Activated CD4-positive, alpha-beta T cell treated with anti-CD3 and anti-CD28 coated beads for 48 hours (primary cell): ENCODE results near the gene ACAP1.

Experiments used
- DNase-seq: peaks from one replicate; pipeline ENCODE4 v3.0.0-alpha.2; 2020

Gene ACAP1

DNA sequence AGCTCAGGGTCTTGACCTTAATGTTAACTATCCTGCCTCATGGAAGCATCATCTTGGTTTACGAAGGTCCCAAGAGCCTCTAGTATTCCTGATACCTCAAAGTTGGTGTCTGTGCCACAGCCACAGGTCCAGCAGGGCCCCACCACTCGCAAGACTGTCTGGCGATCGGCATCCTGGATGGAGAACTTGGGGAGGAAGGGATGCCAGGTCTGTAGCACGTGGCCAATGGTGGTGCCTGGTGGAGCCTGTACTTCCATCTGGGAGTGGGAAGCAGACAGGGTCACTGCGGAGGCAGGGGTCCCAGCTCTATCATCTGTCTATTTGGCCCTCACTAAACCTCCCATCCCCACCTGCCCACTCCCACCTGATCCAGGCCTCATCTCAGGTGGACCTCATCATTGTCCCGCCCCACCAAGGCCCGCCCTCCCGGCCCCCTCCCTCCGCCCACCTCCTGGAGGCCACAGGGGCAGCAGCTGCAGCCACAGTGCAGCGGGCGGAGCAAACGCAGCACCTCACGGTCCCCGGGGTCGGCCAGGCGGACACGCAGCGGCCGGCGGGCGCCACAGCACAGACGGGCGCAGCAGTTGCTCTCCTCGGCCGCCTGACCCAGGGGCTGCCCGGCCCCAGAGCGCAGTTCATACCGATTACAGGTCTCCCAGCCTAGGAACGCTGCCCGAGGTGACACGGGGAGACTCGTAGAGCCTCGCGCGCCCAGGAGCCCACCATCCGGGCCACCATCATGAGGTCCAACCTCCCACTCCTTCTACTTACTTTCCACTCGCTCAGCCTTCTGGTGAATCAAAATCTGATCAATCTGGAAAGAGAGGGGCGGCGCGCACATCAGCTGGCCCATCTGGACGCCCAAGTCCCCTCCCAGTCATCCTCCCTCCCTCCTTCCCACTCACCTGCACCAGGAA lies 56.6 kb downstream of the ACAP1 start:
- DNase-seq = no peak

DNA sequence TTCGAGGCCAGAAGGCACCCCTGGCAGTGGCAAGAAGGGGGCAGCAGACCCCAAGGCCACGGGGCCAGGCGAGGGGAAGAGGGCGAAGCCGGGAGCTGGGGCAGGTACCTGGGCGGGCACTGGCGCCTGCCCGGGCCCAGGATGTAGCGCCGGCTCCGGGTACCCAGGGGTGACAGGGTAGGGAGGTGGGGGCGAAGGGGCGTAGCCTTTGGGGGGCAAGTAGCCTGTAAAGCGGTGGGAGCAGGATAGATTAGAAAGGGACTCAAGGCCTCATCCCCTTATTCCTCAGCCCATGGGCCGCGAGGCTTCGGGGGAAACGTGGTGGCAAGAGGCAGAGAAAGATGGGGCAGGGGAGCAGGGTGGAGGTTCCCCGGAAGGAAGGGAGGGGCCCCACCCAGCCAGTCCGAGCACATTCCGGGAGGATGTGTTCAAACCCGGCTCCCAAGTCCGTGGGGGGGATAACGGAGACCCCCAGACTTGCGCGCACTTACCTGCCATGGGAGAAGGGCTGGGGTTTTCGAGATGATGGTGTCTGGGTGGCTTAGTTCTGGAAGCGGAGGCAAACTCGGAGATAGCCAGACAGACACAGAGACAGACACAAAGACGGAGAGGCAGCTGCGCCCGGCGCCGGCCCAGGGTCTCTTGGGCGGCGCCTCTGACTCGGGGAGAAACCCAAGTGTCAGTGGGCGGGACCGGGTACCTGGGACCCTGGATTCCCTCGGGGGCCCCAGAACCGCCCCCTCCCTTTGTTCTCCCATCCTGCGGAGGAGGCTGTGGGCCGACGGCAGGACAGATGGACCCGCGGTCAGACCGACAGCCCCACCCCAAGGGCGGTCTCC lies 57.5 kb downstream of the ACAP1 start:
- peak; percentile 66 for DNase-seq

DNA sequence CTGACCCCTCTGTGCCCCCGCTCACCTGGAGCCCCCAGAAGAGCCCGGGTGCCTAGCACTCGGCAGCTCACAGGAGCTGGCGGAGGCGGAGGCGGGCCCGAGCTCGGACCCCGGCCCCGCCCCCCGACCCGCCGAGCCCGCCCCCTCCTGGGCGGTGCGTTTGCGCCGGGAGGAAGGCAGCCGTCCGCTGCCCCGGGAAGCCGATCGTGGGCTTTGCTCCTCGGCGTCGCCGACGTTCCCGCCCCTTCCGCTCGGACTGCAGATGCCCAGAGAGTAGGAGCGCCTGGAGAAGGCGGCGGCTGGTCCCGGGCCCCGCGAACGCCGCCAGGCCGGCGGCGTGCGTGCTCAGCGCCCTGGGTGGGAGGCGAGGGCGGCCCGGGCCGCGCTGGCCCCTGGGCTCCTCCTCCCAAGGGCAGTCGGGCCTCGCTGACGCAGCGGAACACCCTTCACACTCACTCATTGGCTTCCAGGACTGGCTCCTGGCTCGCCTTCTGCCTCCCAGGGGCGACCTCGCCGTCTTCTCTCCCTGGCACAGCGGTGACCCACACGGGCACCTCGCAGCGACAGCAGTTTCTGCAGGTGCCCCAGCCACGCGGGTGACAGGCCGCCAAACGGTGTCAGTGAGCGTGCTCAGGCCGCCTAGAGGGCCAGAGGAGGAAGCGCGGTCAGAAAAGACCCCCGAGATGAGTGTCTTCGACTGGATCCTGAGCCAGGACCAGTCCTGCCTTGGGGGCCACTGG lies 58.3 kb downstream of the ACAP1 start, which contains the start of gene PLSCR3:
Gene PLSCR3, minus strand, starts transcription at position 74 of the 740 bp plus-strand sequence. CDS start 415 bp downstream, outside the sequence.
- DNase-seq = peak; percentile 86

DNA sequence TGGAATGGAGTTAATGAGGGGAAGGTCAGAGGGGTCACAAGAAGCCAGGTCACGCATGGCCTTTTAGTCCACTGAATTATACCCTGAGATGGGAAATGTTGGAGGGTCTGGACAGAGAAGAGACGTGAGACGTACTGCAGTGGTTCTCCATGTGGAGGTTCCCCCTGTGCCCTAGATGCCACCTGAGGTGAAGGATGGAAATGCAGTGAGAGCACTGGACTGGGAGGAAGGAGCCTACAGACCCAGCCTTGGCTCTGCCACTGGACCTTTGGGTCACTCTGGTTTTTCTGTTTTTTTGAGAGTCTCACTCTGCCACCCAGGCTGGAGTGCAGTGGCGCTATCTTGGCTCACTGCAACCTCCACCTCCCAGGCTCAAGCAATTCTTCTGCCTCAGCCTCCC lies 59.8 kb downstream of the ACAP1 start:
- no peak for DNase-seq

DNA sequence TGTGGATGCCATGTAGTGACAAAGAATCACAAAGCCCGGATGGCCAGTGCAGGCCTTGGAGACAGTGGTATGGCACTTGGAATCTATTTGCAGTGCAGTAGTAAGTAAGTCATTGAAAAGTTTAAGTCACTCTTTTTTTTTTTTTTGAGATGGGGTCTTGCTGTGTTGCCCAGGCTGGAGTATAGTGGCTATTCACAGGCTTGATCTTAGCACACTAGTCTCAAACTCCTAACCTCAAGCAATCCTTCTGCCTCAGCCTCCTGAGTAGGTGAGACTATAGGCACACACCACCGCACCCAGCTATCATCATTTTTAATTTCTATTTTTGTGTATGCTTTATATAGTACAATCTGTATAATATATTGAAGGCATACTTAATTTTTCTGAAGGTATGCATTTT lies 62.3 kb downstream of the ACAP1 start:
- no peak for DNase-seq
